Nucleus accumbens (tissue), 56 donors: Measurements from ENCODE around the gene TMCO6.

Experiments
- DNase-seq, 56 donors: peaks; one replicate each; lab custom pipeline; 2025; lab: John Stamatoyannopoulos, UW

TMCO6 gene

GRCh38 chr5:140671472-140672125, 32.3 kb downstream of the TMCO6 start:
- no peak for DNase-seq

GRCh38 chr5:140672455-140673186, 33.4 kb downstream of the TMCO6 start:
- peak in 3 of 56 donors; percentile 1 to 7 (median 5) for DNase-seq

GRCh38 chr5:140673187-140673976, 34.1 kb downstream of the TMCO6 start, which contains the start of gene DND1:
TSS of gene DND1 (minus strand) at chr5:140673576. CDS start at chr5:140673542, 34 bp downstream.
- DNase-seq: no peak

- DNase-seq: no peak
These were observed 35.0 kb downstream of the TMCO6 start for GRCh38 chr5:140674211-140674610.

- DNase-seq: no peak
These were observed 35.4 kb downstream of the TMCO6 start for GRCh38 chr5:140674629-140675028.

- DNase-seq: no peak
These were observed 38.7 kb downstream of the TMCO6 start for GRCh38 chr5:140677947-140678346.

GRCh38 chr5:140678993-140679392, 39.7 kb downstream of the TMCO6 start:
- no peak for DNase-seq

- no peak for DNase-seq
These were observed 51.2 kb downstream of the TMCO6 start for GRCh38 chr5:140690376-140690932.

GRCh38 chr5:140690941-140691924, 52.0 kb downstream of the TMCO6 start, which contains the start of the genes HARS1 and HARS2:
TSS of gene HARS1 (minus strand) at chr5:140691370. CDS start at chr5:140691304, 66 bp downstream.
TSS of gene HARS2 (plus strand) at chr5:140691455. CDS start at chr5:140691649, 194 bp downstream.
- peak; percentile 47 to 96 (median 85) for DNase-seq

GRCh38 chr5:140694276-140694675, 55.0 kb downstream of the TMCO6 start:
- DNase-seq: no peak
